OCI-M2 (cell line): Measurements from ENCODE around the gene KAZN.

ENCODE experiments used
- DNase-seq: peaks from one replicate; lab custom pipeline; 2025; ENCODE audit not compliant: unreplicated experiment; lab: John Stamatoyannopoulos, UW

Gene KAZN

DNA sequence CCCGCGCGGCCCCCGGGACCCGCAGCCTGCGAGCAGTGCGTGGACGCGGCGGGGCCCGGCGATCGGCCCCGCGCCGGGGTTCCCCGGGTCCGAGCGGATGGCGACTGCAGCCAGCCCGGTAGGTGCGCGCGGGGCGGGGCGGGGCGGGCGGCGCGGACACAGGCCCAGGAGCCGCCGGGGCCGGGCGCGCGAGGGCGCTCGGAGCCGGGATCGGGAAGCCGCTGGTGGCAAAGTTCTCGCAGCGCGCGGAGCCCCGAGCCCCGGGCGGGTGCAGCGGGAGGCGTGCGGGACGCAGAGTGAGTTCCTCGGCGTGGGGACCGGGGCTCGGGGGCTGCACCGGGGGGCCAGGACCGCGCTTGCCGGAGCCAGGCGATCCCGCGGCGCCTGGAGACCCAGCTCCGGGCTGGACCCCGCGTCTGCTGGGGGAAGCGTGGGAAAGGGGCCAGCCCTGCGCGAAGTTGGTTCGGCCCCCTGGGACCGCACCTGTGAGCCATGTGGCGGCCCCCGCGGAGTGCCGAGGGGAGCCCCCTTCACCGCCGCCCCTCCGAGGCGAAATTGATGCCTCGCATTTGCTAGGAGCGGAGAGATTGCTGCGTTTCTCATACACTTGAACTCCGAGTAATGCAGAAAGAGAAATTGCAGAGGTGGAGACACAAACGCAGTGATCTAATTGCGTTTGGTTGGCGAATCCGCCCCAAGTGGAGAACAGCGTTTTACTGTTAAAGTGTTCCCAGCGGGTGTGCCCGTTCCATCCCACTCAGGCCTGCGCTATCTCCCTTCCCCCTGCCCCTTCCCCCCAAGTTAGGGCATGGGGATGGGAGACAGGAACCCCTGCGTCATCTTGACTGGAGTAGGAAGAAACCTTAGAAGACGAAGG, 326.2 kb downstream of the KAZN start:
- DNase-seq, result no peak

DNA sequence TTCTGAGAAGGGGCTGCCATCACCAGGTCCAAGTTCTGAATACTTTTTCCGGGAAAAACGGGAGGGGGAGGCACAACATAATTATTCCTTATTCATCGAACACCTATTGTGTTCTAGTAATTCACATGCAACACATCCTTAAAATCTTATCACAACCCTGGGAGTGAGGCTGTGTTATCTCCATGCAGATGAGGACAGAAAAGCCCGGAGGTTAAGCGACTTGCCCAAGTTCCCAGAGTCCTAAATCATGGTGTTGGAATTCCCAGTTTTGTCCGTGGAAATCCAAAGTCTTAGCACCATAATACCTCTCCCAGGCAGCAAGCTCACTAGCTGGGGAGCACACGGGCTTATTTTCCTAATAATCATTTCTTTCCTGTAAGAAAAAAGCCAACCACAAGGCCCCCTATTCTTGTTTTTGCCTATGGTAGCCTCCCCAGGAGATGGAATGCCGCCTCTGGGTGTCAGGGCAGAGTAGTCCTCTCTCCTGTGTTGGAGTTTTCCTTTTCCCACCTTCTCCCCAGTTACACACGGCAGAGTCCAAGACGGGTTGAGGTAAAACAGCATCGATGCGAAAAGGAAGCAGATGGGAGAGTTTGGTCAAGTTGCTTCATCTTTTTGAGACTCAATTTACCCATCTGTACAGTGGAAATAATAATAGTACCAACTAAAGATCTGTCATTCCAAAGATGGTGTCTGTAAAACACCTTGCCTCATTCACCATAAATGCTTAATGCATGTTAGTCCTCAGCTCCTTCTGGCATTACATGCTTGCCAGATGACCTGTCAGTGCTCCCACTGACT, 327.1 kb downstream of the KAZN start:
- no peak for DNase-seq

DNA sequence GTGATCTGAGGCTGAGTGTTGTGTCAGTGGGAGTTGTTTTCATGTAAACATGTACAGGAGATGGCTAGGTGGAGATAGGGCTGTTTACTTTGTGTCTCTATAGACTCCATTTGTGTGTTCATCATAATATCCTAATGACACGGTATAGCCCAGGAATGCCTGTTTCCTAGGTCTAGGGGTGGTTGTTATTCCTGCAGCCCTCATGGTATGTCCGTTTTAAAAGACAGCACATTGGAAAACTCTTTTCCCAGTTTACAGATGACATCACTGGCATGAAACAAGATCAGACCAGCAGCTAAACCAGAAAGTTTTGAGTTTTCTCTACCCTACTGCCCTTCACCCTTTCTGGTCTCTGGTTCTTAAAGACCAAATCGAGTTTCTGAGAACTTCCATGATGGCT, 327.7 kb downstream of the KAZN start:
- DNase-seq, result no peak

DNA sequence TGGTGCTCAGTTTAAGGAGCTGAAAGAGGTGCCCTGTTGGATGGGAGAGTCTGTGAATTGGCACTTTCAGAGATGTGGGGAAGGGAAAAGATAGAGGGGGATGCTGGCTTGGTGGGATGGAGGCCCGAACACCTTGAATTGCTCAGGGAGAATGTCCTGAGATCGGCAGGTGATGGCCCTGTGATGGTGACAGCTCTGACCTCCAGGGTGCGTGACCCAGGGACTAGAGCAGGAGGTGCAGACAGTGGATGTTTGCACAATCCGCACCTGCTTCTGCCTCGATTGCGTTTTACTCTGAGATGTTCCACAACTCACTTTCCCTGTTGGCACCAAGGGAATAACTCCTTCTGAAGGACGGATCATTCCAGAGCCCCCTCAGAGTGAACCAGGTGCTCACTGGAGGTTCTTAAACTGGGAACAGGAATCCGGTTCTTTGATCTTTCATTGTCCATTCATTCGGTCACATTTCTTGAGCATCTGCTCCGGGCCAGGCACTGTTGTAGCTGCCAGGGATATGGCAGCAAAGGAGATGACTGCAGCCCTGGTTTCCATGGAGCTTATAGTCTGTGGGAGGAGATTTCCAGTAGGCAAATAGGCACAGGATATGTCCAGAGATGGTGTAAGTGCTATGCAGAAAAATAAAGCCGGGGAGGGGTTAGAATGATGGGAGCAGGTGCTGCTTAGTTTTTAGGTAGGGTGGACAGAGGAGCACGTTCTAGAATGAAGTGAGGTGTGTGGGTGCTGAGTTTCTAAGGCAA, 328.5 kb downstream of the KAZN start:
- no peak for DNase-seq

DNA sequence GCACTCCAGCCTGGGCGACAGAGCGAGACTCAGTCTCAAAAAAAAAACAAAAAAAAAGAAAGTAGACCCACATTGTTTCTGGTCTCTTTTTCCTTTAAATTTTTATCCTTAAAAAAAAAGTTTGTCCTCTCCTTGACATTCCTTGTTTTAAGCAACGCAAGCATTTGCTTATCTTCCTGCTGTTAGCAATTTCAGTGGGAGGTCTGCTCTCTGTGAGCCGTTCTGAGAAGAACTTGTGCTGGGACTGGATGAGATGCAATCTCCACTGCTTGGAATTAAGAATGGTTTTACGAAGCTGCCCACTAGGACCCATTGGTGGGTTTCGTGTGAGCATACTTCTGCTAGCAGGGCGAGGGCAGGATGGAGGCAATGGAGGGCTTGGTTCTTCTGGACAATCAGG, 329.9 kb downstream of the KAZN start:
- DNase-seq, result no peak

DNA sequence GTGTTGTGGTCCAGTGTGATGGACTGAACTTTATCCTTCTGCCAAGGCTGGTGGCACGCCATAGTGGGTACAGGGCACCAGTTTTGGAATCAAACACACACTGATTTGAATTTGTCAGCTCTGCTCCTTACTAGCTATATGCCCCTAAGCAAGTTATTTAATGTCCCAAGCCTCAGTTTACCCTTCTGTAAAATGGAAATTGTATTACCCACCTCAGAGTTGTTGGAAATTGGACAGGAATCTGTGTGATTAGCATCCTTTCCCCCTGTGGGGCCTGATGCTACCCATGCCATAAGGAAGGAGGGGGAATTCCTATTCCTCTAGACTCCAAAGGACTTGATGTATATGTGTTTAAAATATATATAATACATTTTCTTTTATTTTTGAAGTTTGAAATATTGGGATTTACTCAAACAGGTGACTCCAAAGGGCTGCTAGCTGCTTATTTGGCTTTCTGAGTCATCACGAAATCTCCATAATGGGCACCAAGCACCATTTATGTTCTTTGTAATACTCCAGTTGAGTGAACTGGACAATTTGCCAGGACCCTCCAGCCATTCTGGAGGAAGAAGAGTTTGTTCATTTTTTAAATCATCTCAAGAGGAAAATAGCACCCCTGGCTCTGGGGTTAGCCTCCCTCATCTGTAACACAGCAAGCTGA, 330.5 kb downstream of the KAZN start:
- no peak for DNase-seq

DNA sequence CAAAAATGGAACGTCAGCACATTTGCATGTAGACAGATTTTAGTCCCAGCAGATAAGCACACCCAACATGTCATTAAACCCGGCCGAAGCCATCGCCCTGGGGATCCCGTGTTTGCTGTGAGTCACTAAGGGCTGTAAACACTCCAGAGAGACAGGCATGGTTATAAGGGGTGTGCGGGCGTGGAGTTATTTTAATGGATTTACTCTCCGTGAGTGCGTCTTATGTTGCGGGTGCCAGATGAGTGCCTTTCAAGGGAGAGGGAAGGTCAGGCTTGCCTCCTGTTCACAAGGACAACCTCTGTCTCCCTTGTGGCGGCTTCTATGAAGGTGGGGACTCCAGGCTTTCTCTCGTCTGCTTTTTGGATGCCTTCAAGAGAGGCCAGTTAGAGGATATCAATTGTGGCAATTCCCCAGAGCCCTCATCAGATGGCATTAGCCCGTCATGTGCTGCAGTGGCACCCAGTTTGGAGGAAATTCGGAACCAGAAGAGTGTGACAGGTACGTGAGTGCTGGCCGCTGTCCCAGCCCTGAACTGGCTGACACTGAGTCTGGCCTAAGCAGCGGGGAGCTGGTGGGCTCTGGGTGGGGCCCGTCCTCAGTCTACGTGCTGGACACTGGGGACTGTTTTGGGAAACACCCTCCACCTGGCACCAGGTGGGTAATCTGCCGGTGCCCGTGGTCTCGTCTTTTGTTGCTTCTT, 331.2 kb downstream of the KAZN start:
- DNase-seq, result no peak

DNA sequence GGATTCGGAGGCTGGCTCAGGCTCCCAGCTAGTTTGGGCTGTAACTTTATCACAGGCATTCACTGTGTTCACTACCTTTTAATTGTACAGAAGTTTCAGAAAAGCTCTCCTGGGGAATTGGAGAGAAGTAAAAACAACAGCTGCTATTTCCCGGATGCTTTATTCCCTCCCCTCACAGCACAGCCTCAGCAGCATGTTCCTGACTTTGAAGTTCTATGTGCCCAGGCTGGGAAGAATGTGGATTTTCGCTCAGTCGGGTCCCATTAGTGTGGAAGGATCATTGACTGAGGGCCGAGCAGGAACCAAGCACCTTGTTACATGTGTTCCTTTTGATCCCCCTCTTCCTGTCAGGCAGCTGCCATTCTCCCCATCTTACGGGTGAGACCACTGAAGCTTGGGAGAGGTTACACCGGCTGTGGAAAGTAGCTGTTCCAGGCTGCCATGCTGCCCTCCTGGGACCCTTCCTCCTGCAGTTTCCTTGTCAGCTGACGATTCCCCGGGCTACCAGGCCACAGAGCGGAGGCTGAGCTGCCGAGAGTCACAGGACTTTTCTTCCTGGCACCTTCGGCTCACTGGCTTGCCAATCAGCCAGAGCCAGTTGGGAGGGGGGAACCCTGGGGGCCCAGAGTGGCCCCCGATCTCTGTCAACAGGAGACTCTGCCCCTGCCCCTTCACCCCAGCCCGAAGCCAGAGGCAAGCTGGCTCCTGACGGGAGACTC, 331.9 kb downstream of the KAZN start:
- no peak for DNase-seq

DNA sequence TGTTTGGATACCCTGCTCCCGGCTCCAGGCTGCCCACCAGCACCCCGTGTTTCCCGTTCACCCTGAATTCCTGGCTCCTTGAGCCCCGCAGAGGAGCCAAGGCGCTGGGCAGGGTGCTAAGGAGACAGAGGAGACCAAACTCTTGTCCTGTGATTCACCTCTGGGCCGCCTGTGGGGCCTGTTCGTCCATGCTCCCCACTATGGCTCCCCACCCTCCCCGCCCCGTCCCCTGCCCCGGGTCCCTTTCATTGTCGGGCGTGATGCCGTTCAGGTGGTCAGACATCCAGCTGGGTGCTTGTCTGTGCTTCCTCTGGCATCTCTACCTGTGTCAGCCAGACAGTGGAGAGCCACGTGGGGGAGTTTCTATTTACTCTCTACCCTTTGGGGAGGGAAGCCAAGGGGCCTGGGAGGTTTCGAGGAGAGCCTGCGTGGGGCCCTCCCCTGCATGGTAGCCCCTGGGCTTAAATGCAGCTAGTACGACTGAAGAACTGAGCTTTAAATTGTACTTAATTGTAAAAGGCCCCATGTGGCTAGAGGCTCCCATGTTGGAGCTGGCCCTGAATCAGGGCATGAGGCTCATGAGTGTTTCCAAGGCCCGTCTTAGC, 333.7 kb downstream of the KAZN start:
- DNase-seq, result no peak

DNA sequence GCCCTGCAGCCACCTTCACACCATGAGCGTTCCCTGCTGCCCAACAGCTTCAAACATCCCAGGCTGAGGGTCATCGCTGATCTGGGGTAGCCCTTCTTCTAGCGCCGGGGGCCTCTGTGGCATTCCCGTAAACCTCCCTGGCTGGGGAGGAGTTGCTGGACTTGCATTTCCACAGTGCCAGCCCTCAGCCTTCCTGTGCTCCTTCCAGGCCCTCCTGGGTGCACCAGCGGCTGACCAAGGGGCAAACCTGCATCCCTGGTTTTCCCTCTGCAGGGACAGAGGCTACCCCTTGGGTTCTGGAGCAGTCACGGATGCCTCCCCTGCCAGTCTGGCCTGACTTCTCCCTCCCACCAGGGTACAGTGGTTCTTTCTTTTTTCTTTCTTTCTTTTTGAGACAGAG, 336.4 kb downstream of the KAZN start:
- no peak for DNase-seq

DNA sequence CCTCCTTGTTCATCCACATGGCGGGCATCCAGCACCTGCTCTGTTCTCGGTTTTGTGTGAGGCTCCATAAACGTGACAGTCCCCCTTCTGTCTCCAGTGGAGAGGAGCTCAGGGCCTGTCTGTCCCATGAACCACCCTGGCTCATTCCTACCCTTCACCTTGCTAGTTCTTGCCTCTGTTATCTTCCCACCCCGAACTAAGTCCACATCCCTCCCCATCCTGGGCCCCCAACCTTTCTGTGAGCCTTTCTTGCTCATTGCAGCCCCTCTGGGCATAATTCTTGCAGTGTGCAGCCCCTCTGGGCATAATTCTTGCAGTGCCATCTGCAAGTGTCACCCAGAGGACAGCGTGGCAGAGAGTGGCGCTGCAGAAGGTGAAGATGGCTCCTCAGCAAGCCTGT, 338.3 kb downstream of the KAZN start:
- DNase-seq, result no peak

DNA sequence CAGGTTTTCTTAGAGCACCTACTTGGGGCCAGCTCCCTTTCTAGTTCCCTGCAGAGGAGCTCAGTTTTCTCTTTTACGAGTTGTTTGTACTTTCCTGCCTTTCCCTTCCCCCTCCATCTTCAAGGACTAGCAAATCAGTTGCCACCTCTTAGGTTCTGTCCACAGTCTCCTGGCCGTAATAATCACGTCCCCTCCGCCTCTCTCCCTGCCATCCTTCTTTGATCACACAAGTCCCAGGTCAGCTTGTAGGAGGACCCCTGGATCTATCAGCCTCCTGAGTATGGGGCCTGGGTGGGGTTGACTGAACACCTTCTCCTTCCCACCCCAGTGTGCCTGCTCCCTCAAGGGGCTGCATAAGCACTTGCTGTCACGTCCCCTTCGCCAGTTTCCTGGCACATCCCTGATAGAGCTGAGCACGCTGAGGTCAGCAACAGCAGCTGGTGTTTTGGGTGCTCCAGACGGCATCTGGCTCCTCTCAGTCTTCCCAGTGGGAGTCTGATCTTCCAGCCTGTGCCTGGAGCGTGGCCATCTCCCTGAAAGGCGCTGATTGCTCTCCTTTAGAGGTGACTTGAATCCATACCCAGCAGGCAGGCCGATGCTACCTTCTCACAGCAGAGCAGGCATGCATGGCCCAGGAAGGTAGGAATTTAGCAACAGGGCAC, 338.9 kb downstream of the KAZN start:
- no peak for DNase-seq

DNA sequence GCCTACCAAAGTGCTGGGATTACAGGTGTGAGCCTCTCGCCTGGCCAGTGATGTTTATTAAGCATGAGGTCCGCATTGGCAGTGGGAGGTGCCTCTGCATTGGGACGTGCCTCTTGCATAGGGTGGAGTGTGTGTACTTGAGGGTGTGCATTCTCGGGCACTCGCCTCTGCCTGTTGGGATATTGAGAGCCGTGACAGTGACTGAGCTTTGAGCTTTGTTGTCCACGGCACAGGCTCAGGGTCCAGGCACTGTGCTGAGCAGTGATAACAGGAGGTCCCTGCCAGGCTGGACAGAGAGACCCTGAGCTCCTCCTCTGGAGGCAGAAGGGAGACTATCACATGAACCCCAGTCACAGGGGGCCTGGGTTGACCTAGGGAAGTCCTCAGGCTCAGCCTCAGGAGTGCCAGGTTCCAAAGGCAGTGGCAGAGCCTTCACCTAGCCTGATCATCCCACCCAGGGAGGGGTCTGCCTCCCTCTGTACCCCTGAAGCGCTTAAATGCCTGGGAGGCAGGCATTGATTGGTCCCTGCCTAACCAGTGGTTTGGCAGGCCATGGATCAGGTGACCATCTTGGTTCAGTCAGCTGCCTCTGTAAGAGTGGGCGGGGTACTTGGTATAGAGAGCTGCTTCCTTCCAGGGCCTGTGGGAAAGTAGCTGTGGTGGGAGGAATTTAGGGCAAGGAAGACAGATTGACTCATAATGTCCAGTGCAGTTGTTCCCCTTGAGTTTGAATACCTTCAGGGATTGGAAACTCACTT, 341.2 kb downstream of the KAZN start:
- DNase-seq, result no peak

DNA sequence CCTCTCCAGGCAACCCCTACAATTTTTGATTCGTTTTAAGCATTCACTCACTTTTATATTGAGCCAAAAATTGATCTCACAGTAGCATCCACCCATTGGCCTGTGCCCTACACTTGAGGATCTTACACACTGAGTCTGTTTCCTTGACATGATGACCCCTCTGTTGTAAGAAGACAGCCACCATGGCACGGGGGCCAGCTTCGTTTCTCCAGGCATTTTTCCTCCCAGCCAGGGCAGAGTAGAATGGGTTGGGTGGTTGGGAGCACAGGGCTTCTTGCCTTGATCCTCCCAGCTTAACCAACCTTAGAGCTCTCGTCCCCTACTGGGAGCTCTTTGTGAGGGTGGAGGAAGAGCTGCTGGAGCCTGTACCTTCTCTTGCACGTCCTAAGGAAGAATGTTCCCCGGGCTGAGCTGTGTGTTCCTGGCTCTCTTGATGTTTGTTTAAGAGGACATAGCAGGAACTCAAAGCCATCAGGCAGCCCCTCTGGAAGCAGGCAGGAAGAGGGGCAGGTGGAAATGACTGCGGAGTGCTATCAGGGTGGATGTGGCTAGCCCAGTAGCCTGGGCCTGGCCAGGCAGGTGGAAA, 341.9 kb downstream of the KAZN start:
- no peak for DNase-seq

DNA sequence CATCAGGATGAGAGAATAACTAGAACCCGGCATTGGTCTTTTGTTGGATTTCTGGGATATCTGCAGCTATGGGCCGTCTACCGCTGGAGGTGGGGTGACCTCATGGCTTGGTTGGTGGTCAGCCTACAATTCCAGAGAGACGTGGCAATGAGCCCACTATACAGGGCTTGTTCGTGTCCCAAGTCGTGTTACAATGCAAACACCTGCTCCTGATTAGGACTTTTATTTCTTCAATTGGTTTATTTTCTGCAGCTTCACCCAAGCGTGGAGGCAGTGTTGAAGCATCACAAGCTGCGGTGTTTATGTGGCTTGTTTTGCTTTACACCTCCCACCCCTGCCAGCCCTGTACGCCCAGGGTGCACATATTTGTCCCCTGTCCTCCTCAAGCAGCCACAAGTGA, 343.4 kb downstream of the KAZN start:
- DNase-seq, result no peak

DNA sequence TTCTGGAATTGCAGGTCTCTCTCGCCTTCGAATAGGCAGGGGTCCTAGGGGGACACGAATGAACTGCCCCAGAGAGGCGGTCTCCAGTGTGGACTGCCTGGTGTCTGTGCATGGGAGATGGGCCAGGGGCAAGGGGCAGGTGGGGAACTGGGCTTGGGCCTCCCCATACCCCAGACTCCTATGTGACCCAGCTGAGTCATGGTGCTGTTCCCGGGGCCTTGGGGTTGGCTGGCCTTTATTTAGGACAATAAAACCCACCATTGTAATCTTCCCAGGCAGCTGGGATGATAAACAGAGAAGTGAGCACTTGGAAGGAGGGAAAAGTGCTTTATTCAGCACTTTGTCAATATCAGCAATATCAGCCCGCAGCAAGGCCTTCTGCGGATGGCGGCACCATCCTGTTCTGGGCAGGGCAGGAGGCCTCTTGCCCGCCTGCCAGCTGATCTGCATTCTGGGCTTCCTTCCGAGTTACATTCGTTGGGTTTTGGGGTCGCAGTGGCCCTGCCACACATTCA, 346.0 kb downstream of the KAZN start:
- DNase-seq, result no peak

DNA sequence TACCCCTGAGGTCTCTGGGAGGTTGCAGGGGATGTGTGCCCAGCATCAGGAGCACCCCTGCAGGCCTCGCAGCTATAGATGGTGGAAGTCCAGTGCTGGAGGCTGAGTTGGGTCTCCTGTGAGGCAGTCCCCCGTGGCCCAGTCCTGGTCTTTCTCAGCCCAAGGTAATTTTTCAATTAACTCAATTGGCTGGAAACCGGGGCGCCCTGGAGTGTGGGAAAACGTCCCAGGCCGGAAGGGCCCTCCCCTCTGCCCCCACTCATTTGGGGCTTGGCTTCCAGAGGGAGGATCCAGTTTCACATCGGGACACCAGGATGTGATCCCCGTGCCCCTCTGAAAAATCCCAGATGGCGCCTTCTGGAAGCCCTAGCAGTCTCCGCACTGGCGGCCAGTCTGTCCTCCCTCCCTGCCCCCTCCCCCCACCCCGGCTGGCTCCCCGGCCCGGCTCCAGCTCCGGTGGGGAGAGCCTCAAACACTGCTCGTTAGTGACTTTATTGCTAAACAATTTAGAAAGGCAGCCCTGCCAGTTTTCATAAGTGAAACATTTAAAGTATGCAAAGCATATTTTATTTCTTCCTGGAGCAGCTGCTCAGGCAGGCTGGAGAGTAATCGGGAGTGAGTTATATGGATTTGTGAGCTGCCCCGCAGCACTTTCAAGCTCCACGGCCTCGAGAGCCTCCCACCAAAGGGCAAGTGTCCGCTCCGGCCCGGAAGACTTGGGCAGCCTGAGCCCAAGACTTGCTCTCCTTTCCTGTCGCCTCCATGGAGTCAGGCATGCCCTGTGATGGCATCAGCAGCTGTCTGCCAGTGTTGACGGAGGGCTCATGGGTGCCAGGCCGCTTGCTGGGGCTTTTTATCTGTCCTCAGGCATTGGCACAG, 346.9 kb downstream of the KAZN start:
- DNase-seq, result no peak
